ENCODE results near the gene TTLL10. TPM values are rescaled to one million over a fixed set of nuclear protein-coding genes. Genes with fewer than 3 reads are reported as not detected.

Gene TTLL10
- total RNA-seq, 1 donor from 2014 or later: not detected

DNA sequence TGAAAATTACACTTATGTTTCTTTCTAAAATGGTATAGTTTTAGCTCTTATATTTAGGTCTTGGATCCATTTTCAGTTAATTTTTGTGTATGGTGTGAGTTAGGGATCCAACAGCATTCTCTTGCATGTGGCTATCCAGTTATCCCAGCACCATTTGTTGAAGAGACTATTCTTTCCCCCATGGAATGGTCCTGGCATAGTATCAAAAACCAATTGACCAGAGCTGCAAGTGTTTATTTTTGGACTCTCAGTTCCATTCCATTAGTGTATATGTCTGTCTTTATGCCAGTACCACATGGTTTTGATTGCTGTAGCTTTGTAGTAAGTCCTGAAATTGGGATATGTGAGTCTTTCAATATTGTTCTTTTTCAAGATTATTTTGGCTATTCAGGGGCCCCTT, 14.3 kb downstream of the TTLL10 start:
- peaks cover 20% of the 10 kb centered on the region for H3K27me3 Mint-ChIP-seq (ENCODE audit: low read depth, unreplicated experiment)
- no peaks in the 10 kb centered on the region for H3K4me1 Mint-ChIP-seq (ENCODE audit: low read depth, unreplicated experiment)
- H3K79me2 ChIP-seq (ENCODE audit: insufficient read depth, low read length): no peaks in the 10 kb centered on the region
- H3K4me3 Mint-ChIP-seq (ENCODE audit: unreplicated experiment): no peak overlapping the region
- FAIRE-seq (no peak), DNase-seq (ENCODE audit: low read depth) (peak; percentile 39)
- H3K9me3 Mint-ChIP-seq (ENCODE audit: unreplicated experiment): peaks cover 5% of the 10 kb centered on the region
- no peaks in the 10 kb centered on the region for H3K4me1 ChIP-seq (ENCODE audit: insufficient read depth, low read length)
- H3K36me3 ChIP-seq (ENCODE audit: insufficient read depth, low read length): no peaks in the 10 kb centered on the region
- H3K9ac ChIP-seq (ENCODE audit: low read length): no peak overlapping the region
- no peak overlapping the region for H3K27ac Mint-ChIP-seq (ENCODE audit: unreplicated experiment)
- no peak overlapping the region for H2AFZ ChIP-seq (ENCODE audit: low read depth, low read length)
- H3K27me3 ChIP-seq (ENCODE audit: insufficient read depth, low read length): peaks cover 3% of the 10 kb centered on the region
- H3K36me3 Mint-ChIP-seq (ENCODE audit: low read depth, unreplicated experiment): peaks cover 3% of the 10 kb centered on the region
- no peaks in the 10 kb centered on the region for H3K9me3 ChIP-seq (ENCODE audit: insufficient read depth, low read depth, low read length)
- TF ChIP-seq EZH2 (IDR thresholded peaks at IDR 0.05; ENCODE audit: insufficient read depth, low read length): no peak
- TF ChIP-seq CTCF (IDR thresholded peaks at IDR 0.05; ENCODE audit: insufficient read depth, low read depth, low read length): no peak
- H4K20me1 ChIP-seq (ENCODE audit: insufficient read depth, low read length): no peaks in the 10 kb centered on the region
- no peak overlapping the region for H3K4me3 ChIP-seq (ENCODE audit: insufficient read depth, low read depth, low read length)
- no peak overlapping the region for H3K4me2 ChIP-seq (ENCODE audit: low read length)
- no peak overlapping the region for H3K27ac ChIP-seq (ENCODE audit: low read depth, low read length)

DNA sequence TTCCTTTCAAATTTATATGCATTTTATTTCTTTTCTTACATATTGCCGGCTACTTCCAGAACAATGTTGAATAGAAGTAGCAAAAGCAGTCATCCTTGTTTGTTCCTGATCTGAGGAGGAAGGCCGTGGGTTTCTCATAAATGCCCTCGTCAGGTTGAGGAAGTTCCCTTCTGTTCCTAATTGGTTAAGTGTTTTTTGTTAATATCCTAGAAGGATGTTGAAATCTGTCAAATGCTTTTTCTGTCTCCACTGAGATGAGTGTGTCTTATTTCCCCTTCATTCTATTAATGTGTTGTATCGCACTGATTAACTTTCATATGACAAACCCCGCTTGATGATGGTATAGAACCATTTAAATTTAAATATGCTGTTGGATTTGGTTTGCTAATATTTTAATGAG, 15.4 kb downstream of the TTLL10 start:
- H3K9me3 Mint-ChIP-seq (ENCODE audit: unreplicated experiment): peaks cover 6% of the 10 kb centered on the region
- no peak overlapping the region for H3K27ac ChIP-seq (ENCODE audit: low read depth, low read length)
- no peak for TF ChIP-seq CTCF (IDR thresholded peaks at IDR 0.05; ENCODE audit: insufficient read depth, low read depth, low read length)
- H3K27ac Mint-ChIP-seq (ENCODE audit: unreplicated experiment): no peak overlapping the region
- peaks cover 3% of the 10 kb centered on the region for H3K27me3 ChIP-seq (ENCODE audit: insufficient read depth, low read length)
- H2AFZ ChIP-seq (ENCODE audit: low read depth, low read length): no peak overlapping the region
- H3K4me3 Mint-ChIP-seq (ENCODE audit: unreplicated experiment): no peak overlapping the region
- no peak overlapping the region for H3K4me2 ChIP-seq (ENCODE audit: low read length)
- no peaks in the 10 kb centered on the region for H3K79me2 ChIP-seq (ENCODE audit: insufficient read depth, low read length)
- peaks cover 20% of the 10 kb centered on the region for H3K27me3 Mint-ChIP-seq (ENCODE audit: low read depth, unreplicated experiment)
- H3K36me3 Mint-ChIP-seq (ENCODE audit: low read depth, unreplicated experiment): peaks cover 3% of the 10 kb centered on the region
- no peaks in the 10 kb centered on the region for H3K4me1 ChIP-seq (ENCODE audit: insufficient read depth, low read length)
- H3K4me1 Mint-ChIP-seq (ENCODE audit: low read depth, unreplicated experiment): no peaks in the 10 kb centered on the region
- no peaks in the 10 kb centered on the region for H4K20me1 ChIP-seq (ENCODE audit: insufficient read depth, low read length)
- FAIRE-seq (no peak), DNase-seq (ENCODE audit: low read depth) (no peak)
- H3K36me3 ChIP-seq (ENCODE audit: insufficient read depth, low read length): no peaks in the 10 kb centered on the region
- H3K9ac ChIP-seq (ENCODE audit: low read length): no peak overlapping the region
- H3K4me3 ChIP-seq (ENCODE audit: insufficient read depth, low read depth, low read length): no peak overlapping the region
- H3K9me3 ChIP-seq (ENCODE audit: insufficient read depth, low read depth, low read length): no peaks in the 10 kb centered on the region

DNA sequence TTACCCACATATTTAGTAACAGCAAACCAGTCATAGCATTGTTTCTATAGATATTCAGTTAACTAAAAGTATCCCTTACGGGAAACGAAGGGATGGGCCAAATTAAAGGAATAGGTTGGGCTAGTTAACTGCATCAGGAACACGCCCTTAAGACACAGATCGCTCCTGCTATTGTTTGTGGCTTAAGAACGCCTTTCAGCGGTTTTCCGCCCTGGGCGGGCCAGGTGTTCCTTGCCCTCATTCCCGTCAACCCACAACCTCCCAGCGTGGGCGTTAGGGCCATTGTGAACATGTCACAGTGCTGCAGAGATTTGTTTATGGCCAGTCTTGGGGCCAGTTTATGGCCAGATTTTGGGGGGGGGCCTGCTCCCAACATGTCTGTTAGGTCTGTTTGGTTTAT, 18.1 kb downstream of the TTLL10 start:
- Histone ChIP-seq H3K4me2 (ENCODE audit: low read length) (no peak overlapping the region), H3K9ac (ENCODE audit: low read length) (no peak overlapping the region), H3K27me3 (ENCODE audit: insufficient read depth, low read length) (peaks cover 6% of the 10 kb centered on the region), H3K36me3 (ENCODE audit: insufficient read depth, low read length) (no peaks in the 10 kb centered on the region), H3K4me3 (ENCODE audit: insufficient read depth, low read depth, low read length) (no peak overlapping the region), H4K20me1 (ENCODE audit: insufficient read depth, low read length) (no peaks in the 10 kb centered on the region), H2AFZ (ENCODE audit: low read depth, low read length) (no peak overlapping the region), H3K27ac (ENCODE audit: low read depth, low read length) (no peak overlapping the region), H3K79me2 (ENCODE audit: insufficient read depth, low read length) (no peaks in the 10 kb centered on the region), H3K9me3 (ENCODE audit: insufficient read depth, low read depth, low read length) (no peaks in the 10 kb centered on the region), H3K4me1 (ENCODE audit: insufficient read depth, low read length) (no peaks in the 10 kb centered on the region)
- Mint-ChIP-seq H3K27ac (ENCODE audit: unreplicated experiment) (no peak overlapping the region), H3K27me3 (ENCODE audit: low read depth, unreplicated experiment) (peaks cover 35% of the 10 kb centered on the region), H3K4me3 (ENCODE audit: unreplicated experiment) (no peak overlapping the region), H3K9me3 (ENCODE audit: unreplicated experiment) (peaks cover 17% of the 10 kb centered on the region), H3K36me3 (ENCODE audit: low read depth, unreplicated experiment) (peaks cover 3% of the 10 kb centered on the region), H3K4me1 (ENCODE audit: low read depth, unreplicated experiment) (no peaks in the 10 kb centered on the region)
- DNase-seq (ENCODE audit: low read depth) (no peak), FAIRE-seq (no peak)
- TF ChIP-seq EZH2 (IDR thresholded peaks at IDR 0.05; ENCODE audit: insufficient read depth, low read length): no peak
- no peak for TF ChIP-seq CTCF (IDR thresholded peaks at IDR 0.05; ENCODE audit: insufficient read depth, low read depth, low read length)

Measured in astrocyte (in vitro differentiated cells and primary cell).